Measurements from ENCODE around the gene DAPK2.

- no peak for TF ChIP-seq POLR2AphosphoS2 (conservative IDR thresholded peaks at IDR 0.05; ENCODE audit: low read length)
- TF ChIP-seq, protein P1, sequence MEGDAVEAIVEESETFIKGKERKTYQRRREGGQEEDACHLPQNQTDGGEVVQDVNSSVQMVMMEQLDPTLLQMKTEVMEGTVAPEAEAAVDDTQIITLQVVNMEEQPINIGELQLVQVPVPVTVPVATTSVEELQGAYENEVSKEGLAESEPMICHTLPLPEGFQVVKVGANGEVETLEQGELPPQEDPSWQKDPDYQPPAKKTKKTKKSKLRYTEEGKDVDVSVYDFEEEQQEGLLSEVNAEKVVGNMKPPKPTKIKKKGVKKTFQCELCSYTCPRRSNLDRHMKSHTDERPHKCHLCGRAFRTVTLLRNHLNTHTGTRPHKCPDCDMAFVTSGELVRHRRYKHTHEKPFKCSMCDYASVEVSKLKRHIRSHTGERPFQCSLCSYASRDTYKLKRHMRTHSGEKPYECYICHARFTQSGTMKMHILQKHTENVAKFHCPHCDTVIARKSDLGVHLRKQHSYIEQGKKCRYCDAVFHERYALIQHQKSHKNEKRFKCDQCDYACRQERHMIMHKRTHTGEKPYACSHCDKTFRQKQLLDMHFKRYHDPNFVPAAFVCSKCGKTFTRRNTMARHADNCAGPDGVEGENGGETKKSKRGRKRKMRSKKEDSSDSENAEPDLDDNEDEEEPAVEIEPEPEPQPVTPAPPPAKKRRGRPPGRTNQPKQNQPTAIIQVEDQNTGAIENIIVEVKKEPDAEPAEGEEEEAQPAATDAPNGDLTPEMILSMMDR (IDR thresholded peaks at IDR 0.05): no peak
- no peak for TF ChIP-seq NPAS2 (CRISPR knock-in tag; IDR thresholded peaks at IDR 0.05; ENCODE audit: borderline replicate concordance)
- TF ChIP-seq, protein P2, sequence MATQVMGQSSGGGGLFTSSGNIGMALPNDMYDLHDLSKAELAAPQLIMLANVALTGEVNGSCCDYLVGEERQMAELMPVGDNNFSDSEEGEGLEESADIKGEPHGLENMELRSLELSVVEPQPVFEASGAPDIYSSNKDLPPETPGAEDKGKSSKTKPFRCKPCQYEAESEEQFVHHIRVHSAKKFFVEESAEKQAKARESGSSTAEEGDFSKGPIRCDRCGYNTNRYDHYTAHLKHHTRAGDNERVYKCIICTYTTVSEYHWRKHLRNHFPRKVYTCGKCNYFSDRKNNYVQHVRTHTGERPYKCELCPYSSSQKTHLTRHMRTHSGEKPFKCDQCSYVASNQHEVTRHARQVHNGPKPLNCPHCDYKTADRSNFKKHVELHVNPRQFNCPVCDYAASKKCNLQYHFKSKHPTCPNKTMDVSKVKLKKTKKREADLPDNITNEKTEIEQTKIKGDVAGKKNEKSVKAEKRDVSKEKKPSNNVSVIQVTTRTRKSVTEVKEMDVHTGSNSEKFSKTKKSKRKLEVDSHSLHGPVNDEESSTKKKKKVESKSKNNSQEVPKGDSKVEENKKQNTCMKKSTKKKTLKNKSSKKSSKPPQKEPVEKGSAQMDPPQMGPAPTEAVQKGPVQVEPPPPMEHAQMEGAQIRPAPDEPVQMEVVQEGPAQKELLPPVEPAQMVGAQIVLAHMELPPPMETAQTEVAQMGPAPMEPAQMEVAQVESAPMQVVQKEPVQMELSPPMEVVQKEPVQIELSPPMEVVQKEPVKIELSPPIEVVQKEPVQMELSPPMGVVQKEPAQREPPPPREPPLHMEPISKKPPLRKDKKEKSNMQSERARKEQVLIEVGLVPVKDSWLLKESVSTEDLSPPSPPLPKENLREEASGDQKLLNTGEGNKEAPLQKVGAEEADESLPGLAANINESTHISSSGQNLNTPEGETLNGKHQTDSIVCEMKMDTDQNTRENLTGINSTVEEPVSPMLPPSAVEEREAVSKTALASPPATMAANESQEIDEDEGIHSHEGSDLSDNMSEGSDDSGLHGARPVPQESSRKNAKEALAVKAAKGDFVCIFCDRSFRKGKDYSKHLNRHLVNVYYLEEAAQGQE (IDR thresholded peaks at IDR 0.05): no peak
- no peak for TF ChIP-seq HDAC2 (IDR thresholded peaks at IDR 0.05)
- TF ChIP-seq PHF8 (IDR thresholded peaks at IDR 0.05; ENCODE audit: borderline replicate concordance, low read depth): no peak
- TF ChIP-seq POLR2A (IDR thresholded peaks at IDR 0.05; ENCODE audit: low read length): no peak
- TF ChIP-seq RNF2 (IDR thresholded peaks at IDR 0.05; ENCODE audit: borderline replicate concordance, low read depth): no peak
- TF ChIP-seq ESRRA (IDR thresholded peaks at IDR 0.05; ENCODE audit: borderline replicate concordance, low read length): no peak
- TF ChIP-seq MAZ (IDR thresholded peaks at IDR 0.05; ENCODE audit: borderline replicate concordance, low read depth, low read length): no peak
Observed at GRCh38 chr15:64034519-64034918, 11.8 kb downstream of the DAPK2 start.

Data from A549 (cell line).